ENCODE measurements around the gene WNT9A. TPM values are rescaled to one million over a fixed set of nuclear protein-coding genes. Genes with fewer than 3 reads are reported as not detected.

WNT9A gene
- total and polyA plus RNA-seq, 2 of the 4 experiments (the other 2 are of a cell fraction), result 0.18 to 0.36 TPM

DNA sequence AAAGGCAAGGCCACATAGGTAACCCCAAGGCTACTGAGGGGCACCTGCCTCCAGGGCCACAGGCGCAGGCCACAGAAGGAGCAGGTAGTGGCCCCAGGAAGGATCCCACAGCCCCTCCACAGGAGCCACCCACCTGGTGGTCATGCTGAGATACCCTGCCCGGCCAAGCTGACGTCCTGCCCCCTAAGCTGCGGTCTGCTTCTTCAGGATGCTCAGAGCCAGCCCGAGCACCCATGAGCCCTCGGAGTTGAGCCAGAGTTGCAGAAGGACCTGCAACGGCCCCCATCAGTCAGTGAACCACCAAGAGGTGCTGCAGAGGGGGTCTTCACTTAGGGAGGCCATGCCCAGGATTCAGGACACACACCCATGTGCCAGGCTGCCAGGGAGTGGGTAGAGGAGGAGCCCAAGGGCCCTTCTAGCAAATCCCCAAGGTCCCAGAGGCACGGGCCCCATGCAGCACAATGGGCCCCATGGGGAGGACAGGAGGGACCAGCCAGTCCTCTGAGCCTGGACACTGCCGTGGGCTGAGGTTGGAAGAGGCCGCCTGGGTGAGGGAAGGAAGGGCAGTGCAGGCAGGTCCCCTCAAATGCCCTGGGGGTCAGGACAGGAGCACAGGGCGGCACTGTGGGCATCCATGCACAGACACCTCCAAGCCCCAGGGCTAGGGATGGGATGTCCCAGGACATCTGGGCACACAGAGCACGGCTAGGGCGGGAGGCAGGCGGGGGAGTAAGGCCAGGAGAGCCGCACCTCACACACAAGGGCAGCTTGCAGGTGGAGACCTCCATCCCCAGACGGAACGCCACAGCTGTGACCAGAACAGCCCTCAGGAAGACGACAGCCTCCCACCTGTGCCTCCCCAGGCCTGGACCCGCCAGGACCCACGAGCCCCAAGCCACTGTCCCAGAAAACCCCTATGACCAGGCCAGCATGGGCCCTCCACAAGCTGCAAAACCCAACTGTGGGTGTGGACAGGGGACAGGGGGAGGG lies 20.5 kb downstream of the WNT9A start:
- intact Hi-C loops (cut with micrococcal nuclease) (no loop called here), in situ Hi-C loops (cut with MboI; ENCODE audit: low sequenced_read_pairs) (loop anchor here (25.0 kb wide), 1 partner anchor 440 kb away; no protein-coding TSS in a partner anchor), dilution Hi-C loops (cut with HindIII; ENCODE audit: low sequenced_read_pairs, unreplicated experiment) (no loop called here)
- Histone ChIP-seq H4K20me1 (ENCODE audit: insufficient read depth, low read length) (no peaks in the 10 kb centered on the region), H3K9me3 (ENCODE audit: control insufficient read depth, insufficient read depth, low read length) (no peaks in the 10 kb centered on the region), H3K27ac (ENCODE audit: insufficient read depth, low read length) (no peak overlapping the region), H2BK5ac (ENCODE audit: low read depth, low read length, poor library complexity, severe bottlenecking) (no peak overlapping the region), H2BK120ac (ENCODE audit: low read depth, low read length) (no peak overlapping the region), H3K9me1 (ENCODE audit: insufficient read depth, low read length) (no peaks in the 10 kb centered on the region), H2BK15ac (ENCODE audit: low read depth, low read length) (no peak overlapping the region), H3K36me3 (ENCODE audit: control insufficient read depth, insufficient read depth, low read length) (no peaks in the 10 kb centered on the region), H3K4me3 (ENCODE audit: insufficient read depth, low read depth, low read length) (no peak overlapping the region), H4K8ac (ENCODE audit: low read depth in 2 of 2, low read length in 2 of 2) (no peak overlapping the region), H2AK9ac (replicated peaks; ENCODE audit: low read depth, low read length, poor library complexity) (no peak overlapping the region), H3K23ac (ENCODE audit: low read depth, low read length) (no peak overlapping the region), H2AFZ (replicated peaks; ENCODE audit: low read length, poor library complexity) (no peak overlapping the region), H3K27me3 (ENCODE audit: control insufficient read depth, insufficient read depth, low read length) (no peaks in the 10 kb centered on the region; the same call in 1 of the 2 replicates), H3K4me1 (ENCODE audit: control insufficient read depth, insufficient read depth, low read length) (no peaks in the 10 kb centered on the region), H2AK5ac (ENCODE audit: low read depth, low read length) (no peak overlapping the region), H3K9ac (ENCODE audit: low read depth, low read length) (no peak overlapping the region), H3K18ac (ENCODE audit: low read depth, low read length) (no peak overlapping the region), H3K14ac (replicated peaks; ENCODE audit: low read depth, low read length) (no peak overlapping the region), H4K5ac (ENCODE audit: low read depth, low read length) (no peak overlapping the region), H4K91ac (ENCODE audit: insufficient read depth, low read depth, low read length) (no peak overlapping the region), H3K56ac (ENCODE audit: extremely low read depth, insufficient read depth, low read length) (no peak overlapping the region), H3K4ac (ENCODE audit: low read depth, low read length) (no peak overlapping the region), H2BK20ac (ENCODE audit: low read depth, low read length) (no peak overlapping the region), H3K79me1 (ENCODE audit: low read depth in 1 of 2, low read length in 2 of 2) (no peaks in the 10 kb centered on the region), H3K4me2 (ENCODE audit: low read depth, low read length) (no peak overlapping the region)
- no peak for ATAC-seq (ENCODE audit: low read depth)
- ChIA-PET CTCF (no interaction called here), POLR2A (ENCODE audit: unreplicated experiment) (no interaction called here)
- TF ChIP-seq CHD1 (IDR thresholded peaks at IDR 0.05; ENCODE audit: low read depth, low read length), result no peak
- BruUV-seq (replicated peaks), result no TSS peak
- no peak for DNase-seq
- WGBS, 2 experiments (ENCODE audit: extremely low coverage in 2 of 2, insufficient read length in 1 of 2), result 59% methylated on average over 6 of the region's 20 CpGs; no CpG with 5 or more reads in 1 of the 2 experiments
